ENCODE data around the gene NTM.

Gene NTM

DNA sequence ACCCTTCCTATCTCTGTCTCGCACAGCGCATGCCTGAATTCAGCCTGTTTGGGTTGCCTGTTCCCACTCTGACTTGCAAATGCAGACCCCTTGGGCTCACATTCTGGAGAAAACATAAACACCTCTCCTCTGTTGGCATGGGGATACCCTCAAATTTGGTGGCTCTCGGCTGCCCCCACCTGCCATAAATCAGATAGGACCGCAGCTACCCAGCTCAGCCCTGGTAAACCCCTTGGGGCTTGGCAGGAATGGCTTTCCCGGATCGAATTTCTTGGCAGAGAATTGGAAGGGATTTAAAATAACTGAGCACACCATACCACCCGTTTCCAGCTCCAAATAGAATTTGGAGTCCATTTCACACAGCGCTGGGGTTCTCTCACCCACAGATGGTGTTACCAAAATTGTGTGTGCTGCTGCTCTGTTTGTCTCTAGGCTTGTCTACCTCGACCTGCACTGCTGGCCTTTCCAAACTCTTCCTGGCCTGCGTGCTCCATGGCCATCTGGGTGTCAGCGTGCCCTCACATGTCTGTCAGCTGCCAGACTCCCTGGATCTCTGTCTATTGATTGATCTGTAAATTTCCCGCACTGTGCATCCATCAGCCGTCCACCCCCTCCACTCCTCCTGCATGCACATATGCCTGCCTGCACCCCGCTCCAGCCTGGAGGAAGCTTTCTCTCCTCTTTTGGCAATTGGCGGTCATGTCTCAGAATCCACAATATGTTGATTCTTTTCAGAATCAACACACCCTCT lies 134.0 kb downstream of the NTM start:
- DNase-seq: no peak

DNA sequence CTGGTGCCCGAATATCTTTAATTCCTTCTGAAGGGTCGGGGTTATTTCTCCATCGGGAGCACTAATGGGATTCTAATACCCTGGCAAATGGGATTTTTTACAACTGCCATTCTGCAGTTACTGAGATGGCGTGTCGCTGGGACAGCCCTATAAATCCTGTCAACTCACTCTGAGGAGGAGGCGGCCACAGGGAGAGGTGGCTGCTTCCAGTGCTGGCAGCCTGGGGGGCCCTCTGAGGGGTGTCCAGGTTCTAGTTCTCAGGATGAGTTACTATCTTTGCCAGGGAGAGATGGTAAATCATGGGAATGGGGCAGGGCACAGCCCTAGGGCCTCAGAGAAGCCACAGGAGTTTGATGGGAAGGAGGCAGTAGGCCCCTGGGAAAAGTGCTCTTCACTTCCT lies 135.9 kb downstream of the NTM start:
- no peak for DNase-seq

DNA sequence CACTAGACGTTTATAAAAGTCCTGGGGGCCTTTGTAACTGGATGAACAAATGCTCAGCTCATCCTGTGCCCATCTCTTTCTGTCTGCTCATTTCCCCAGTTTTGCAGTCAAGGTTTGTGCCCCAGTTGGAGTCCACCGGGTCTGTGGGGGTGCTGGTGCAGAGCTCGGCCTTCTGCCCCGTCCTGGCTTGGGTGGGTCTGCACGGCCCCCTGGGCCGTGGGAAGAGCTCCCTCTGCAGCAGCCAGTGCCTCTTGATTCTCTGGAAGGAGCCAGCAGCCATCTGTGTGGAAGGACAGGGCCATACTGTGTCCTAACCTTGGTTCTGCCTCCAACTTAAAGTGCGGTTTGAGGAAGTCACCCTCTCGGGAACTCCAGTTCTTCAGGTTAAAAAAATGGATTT lies 140.2 kb downstream of the NTM start:
- DNase-seq: no peak

DNA sequence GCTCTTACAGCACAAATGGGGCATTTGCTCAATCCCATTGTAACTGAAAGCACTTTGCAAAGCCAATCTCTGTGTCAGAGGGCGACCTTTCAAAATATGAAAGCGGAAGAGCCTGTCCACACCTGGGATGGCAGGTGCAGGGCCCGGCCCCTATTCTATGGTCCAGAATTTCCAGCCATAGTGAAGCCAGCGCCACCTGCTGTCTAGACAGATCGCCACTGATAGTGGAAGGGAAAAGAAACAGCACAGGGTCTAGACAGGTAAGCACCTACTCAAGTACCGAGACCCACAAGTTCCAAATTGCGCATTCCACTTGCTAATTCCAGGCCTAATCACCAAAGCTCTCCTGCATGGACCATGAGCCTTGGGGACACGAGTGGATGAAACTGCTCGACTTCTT lies 141.4 kb downstream of the NTM start:
- DNase-seq: no peak

DNA sequence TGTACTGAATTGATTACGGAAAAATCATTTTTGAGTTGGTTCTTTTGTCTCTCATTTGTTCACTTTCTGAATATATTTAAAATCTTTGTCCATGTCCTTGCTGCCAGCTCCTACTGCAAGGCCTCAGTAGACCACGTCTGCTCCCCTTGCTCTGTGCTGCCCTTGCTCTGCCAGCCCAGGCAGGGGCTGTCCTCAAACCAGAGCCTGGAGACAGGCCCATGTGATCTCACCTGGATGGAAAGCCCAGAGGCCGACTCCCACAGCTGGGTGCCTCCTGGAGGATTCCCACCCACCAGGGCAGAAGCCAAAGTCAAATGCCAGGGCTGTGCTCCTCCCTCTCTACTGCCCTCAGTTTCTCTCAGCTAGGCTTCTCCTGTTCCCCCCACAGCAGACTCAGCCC lies 141.8 kb downstream of the NTM start:
- DNase-seq: no peak

DNA sequence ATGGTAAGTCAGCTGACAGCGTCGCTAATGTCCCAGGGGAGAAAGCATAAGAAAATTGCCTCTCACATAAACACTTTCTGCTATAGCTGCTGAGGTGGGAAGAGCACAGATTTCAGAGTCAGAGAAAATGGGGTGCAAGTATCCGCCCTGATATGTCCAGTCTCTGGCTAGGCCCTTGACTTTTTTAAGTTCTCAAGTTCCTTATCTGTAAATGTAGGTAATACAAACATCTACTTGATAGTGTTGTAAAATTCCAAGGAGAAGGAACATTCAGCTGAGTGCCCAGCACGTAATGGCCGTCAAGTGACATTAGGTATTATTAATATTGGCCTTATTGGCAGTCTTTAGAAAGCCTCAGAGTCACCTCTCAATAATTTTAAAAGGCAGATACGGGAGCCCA lies 143.6 kb downstream of the NTM start:
- no peak for DNase-seq

DNA sequence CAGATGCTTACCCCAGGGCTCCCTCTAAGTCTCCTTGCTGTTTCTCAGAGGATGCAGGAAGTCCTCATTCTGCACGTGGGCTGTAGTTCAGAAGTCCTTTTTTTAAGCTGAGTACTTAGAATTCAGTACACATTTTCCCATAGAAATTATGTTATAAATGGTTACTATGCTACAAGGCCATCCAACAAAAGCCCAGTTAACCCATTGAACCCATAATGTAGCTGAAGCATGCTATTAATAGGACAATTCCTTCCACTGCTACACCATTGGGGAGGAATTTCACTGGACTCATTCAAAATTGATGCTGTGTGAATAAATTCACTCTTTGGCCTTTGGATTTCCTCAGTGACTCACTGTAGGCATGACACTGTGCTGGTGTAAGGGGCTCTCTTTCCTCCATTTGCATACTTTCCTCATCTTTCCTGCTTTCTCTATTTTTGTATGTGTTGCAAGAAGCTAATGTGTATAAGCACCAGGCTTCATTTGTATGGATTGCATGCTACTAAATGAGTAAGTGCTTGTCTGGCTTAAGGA lies 148.0 kb downstream of the NTM start:
- no peak for DNase-seq

DNA sequence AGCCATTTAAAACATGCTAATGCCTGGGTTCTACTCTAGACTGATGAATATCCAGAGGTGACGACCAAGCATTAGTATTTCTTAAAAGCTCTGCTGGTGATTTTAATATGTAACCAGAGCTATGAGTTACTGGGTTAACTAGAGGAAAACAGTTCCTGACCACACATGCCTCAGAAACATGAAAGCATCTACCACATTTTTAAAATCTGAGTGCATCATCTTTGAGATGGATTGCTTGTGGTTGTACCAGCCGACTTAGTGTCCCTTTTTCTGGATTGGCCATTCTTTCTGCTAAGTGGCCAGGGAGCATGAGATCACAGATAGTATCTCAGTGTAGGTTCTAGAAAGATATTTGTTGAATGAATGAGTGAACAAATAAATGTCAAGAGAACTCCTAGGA lies 152.4 kb downstream of the NTM start:
- DNase-seq: no peak

DNA sequence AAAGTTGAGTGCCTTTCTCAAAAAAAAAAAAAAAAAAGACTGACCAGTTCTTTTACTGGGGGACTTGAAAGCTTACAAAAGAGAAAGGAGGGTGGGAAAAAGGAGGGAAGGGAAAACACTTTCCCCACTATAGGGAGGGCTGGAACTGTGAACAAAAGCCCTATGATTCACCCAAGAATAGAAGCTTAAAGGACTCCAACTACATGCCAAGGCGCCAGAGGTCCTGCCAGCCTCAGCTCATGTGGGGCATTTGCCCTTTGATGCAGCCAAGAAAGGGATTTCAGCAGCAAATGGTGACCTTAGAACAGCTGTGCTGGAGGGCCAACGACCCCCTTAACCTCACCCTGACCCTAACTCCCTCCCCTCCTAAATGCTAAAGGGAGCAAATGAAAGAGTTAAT lies 160.0 kb downstream of the NTM start:
- DNase-seq: no peak

DNA sequence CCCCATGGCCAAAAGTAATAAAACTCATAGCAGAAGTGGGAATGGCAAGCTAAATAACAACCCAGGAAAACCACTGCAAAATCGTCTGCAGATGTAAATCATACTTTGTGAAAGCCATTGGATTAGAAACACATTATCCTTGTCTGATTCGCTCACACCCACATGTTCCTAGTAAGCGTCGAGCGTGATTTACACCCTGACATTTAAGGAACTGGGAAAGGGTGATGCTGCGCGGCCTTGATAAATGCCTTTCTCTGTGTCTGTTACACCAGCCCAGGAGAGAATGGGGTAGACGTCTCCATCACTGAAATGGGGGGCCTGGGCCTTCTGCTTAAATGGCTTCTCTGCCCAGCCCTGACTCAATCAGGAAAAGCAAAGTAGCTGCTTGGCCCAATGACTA lies 162.7 kb downstream of the NTM start:
- DNase-seq: no peak

DNA sequence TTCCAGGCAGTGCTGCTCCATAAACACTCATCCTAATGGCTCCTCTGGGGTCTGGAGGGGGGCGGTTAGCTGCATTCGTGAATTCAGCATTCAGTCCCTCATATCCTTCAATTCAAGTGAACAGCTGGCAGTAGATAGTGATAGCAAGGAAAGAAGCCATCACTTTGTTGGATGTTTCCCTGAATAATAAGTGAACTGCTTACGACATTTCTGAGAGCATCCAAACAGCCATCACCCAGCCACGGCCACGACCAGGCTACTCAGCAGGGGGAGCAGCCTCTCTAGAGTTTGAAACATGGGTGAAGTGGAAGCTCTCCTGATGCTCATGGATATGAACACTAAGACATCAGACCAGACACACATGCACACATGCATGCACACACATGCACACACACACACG lies 163.6 kb downstream of the NTM start:
- no peak for DNase-seq

DNA sequence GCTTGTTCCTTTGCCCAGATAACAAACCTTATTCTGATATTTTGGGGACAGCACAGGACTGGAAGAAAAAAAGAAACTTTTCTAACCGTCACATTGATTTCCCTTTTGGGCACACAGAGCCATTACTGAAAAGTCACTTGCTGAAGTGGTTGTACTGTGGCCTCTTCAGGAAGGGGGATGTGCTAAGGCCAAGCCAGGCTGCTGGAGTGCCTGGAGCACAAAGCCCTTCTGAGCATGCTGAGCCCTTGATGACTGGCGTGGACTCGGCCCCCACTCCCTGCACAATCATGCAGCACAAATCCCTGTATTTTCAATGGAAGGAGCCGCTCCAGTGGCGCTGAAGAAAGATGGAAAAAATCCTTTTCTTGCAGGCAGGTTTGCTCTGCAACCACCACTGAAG lies 164.2 kb downstream of the NTM start:
- no peak for DNase-seq

DNA sequence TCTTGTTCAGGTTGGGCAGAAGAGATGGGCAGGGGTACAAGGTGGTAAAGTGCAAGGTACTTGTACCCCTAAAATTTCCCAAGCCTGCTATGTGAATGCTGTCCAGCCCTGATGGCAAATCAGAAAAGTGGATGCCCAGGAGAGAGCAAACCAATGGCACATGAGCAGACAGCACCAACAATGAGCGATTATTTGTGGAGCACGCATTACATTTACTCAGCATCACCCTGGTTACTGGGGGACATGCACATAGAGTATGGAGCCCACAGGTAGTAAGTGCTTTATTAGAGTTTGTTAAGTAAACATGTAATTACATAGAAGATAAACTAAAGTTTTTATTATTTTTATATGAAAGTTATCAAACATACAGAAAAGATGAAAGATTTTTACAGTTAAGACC lies 165.7 kb downstream of the NTM start:
- no peak for DNase-seq

DNA sequence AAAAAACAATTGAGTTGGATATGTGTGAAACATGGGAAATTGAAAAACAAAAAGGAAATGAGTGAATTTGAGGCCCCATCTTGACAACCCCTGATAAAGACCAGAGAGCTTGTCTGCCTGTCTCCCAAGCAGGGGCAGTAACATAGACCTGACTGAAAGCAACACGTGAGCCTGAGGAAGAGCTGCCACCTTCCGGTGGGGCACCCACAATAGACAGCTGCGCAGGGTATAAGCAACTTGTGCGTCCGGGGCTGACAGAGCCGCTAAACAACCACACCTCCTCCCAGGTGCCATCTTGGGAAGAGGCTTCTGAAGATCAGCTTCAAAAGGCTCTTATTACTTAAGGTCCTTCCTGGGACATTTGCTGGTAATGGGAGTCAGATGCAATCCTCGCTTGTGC lies 166.8 kb downstream of the NTM start:
- DNase-seq: no peak

DNA sequence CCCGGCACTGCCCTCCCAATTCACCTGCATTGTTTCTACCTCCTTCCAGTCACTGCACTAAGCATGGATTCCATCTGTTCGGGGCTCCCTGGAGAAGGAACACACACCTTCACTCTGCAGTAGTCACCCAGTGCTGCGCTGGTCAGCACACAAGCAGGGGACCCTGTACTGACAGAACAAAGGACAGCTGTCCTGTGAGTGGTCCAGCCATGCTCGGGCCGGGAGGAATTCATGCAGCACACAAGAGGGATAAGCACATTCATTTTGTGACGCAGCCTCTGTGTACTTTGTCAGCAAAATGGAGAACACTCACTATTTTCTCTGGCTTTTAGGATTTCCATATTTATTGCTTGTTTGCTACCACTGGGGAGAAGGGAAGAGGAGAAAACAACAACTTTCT lies 167.3 kb downstream of the NTM start:
- DNase-seq: no peak

DNA sequence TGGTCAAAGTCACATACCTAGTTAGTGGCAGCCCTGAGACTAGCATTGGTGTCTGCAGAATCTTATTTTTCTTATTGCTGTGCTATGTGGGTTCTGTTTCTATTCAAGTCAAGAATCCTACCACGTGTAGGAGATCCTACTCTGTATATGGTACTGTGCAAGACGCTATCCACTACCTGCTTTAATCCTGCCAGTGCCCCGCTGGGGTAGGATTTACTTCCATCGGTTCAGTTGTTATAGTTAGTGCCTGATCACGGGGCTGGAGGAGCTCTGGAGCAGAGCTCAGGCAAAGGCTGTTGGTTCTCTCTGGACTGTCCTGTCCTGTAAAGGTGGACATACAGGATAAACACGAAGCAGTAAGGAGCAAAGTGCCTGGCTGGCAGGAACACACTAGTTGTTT lies 167.9 kb downstream of the NTM start:
- no peak for DNase-seq

DNA sequence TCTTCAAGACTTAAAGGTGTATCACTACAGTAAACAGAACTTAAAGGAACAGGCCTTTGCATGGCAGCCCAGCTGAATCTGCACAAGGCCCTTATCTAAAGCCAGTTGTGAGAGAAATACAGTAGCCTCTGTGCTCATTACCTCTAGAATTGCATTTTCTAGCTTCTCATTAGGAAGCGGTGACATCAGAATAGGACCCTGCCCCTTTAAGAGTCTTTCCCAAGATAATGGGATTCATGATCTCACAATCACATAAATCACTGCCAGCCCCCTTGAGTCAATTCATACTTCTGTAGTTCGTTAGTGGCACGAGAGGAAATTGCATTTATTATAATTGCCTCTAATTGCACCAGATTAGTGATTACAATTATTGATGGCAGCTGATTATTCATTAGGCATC lies 170.3 kb downstream of the NTM start:
- DNase-seq: no peak

DNA sequence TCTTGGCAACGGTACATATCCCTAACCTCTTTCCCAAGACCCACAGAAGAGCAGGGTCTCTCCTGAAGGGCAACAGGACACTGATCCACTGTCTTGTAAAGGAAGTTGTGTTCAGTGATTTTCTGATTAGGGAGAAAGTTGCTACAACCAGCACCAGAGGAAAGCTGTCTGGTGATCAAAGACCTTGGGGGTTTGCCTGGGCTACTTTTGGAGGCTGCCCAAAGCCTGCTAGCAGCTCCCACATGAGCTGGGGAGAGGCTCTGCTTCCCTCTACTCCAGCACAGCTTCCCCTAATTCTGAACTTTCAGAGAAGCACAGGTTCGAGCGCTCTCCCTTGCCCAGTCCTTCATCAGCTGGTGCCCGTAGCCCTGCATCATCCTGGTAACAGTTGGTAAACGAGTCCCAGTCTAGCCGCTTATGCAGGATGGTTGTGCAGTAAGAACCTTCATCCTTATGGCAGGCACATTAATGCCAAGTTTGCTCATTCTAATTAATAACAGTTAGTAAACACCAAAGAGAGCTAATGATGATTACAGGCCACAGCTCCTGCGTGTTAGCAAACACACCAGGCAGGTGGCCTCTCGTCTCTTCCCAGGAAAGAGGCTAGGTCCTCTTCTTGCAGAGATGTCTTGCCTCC lies 173.1 kb downstream of the NTM start:
- no peak for DNase-seq

DNA sequence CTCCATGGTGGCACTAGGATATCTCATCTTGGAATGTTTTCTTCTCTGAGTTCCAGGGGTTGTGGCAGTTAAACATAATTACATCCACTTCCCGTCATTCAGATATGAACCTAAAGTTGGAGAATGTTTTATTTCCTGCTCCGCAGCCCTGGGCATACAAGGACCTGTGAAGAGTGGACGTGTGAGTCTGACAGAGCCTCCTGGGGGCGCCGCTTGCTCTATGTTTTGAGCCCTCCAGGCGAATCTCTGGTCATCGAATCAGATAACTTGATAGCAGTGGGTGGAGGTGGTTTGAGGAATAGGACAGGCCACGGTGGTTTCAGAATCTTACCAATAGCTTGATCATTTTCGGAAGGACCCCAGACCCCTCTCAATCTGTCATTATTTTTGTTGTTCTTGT lies 174.2 kb downstream of the NTM start:
- DNase-seq: no peak

DNA sequence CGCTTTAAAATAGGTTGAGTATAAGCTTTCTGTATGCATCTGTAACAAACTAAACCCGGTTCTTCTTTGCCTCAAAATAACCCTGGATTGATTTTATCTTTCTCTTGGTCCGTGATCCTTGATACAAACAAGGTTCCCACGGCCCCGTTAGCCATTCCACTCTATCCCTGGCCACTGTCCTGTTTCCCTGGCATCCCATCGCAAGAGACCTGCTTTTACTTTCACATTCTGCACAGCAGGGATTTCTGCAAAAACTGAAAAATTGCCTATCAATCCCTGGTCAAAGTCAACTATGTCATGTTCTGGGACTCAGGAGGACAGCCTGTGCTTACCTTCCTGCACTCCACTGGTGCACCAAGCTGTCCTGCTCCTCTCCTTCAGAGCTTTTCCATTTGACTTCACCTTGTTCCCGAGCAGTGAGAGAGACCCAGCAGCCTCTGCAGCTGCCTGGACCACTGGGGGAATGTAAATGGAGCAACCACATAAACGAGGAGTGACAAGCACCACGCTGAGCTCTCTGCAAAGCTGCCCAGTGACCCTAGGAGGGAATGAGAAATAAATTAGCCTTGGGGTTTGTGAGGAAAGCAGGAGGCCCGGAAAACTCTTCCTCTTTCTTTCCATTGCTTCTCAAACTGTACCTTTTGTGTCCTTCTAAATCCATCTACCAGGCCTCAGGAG lies 175.9 kb downstream of the NTM start:
- DNase-seq: no peak

DNA sequence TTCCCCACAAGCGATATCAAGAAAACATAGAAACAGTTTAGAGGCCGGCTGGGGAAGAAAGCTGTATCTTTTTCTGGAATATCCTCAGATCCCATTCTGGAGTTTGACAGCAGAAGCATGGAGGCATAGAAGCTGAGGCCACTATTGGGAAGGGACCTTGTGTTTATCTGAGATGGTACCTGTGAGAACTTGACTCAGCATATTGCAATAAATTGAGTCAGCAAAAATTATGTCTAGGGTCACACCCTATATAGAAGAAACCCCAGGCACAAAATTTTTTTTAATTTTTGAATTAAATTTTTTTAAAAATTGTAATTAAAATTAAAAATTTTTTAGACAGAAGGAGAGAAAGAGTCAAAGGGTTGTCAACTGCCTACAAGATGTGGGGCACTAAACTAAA lies 178.7 kb downstream of the NTM start:
- no peak for DNase-seq

DNA sequence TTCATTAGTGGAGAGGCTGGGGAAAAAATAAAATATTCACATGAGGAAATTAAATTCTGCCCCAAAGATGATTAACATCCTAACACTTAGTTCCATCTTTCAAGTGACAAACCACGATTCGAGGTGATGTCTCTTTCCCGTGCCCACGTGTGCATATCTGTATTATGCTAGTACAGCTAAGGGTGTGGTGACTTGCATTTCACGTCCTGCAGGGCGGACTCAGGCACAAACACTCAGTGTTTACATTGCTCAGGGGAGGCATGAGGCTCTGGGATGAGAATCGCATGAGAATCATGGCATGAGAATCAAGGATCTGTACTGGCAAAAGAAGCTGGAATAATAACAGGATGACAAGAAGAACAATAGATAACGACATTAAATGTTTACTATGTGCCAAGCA lies 179.4 kb downstream of the NTM start:
- no peak for DNase-seq

DNA sequence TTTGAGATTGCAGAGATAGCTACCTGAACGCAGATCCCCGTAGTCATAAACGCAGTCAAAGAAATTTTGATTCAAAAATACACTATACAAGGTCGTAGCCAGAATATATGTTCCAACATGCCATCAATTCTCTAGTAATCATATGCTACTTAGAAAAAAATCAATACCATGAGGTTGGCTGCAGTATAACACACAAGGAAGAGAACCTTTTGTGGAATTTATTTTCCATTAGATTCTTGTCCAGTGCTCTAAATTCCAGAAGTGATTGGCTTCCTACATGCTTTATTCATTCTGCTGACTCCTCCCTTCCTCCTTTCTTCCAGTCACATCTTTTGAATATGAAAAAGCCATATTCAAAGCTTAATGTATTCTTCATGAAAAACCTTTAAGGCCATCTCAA lies 189.9 kb downstream of the NTM start:
- no peak for DNase-seq

DNA sequence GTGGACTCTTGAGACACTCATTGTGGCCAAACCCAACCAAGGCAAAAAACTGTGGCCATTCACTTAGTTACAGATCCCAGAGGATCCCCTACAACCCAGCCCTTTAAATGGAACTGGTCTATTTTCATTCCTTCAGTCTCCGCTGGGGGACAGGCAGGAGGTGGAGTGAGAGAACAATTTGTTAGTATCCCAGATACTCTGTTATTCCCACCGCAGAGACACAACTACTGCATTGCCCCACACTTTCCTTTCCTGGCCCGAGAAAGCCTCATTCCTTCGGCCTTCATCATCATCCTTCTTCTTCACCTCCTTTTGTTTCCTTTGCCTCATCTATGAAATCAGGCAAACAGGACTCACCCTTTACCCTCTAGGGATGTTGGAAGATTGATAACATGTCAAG lies 191.1 kb downstream of the NTM start:
- DNase-seq: no peak

All from NCI-H1436 (cell line).